ENCODE data around the gene C1QL1.

Gene C1QL1

GRCh38 chr17:44989552-44990138 lies 21.5 kb upstream of the C1QL1 start:
- DNase-seq (ENCODE audit: low read depth in 2 of 3, low spot score in 1 of 3) = no peak

GRCh38 chr17:44988044-44988942 lies 20.2 kb upstream of the C1QL1 start:
- no peak for DNase-seq (ENCODE audit: low read depth in 2 of 3, low spot score in 1 of 3)

GRCh38 chr17:44983563-44983962 lies 15.5 kb upstream of the C1QL1 start:
- no peak for DNase-seq (ENCODE audit: low read depth in 2 of 3, low spot score in 1 of 3)

GRCh38 chr17:44982113-44982702 lies 14.1 kb upstream of the C1QL1 start:
- no peak for DNase-seq (ENCODE audit: low read depth in 2 of 3, low spot score in 1 of 3)

- DNase-seq (ENCODE audit: low read depth in 2 of 3, low spot score in 1 of 3) = no peak
Observed at GRCh38 chr17:44981221-44981968, 13.3 kb upstream of the C1QL1 start.

GRCh38 chr17:44979426-44979995 lies 11.4 kb upstream of the C1QL1 start:
- no peak for DNase-seq (ENCODE audit: low read depth in 2 of 3, low spot score in 1 of 3)

GRCh38 chr17:44978807-44979206 lies 10.7 kb upstream of the C1QL1 start:
- no peak for DNase-seq (ENCODE audit: low read depth in 2 of 3, low spot score in 1 of 3)

GRCh38 chr17:44977814-44978550 lies 9.9 kb upstream of the C1QL1 start:
- DNase-seq (ENCODE audit: low read depth in 2 of 3, low spot score in 1 of 3) = no peak

GRCh38 chr17:44977065-44977464 lies 9.0 kb upstream of the C1QL1 start:
- DNase-seq (ENCODE audit: low read depth in 2 of 3, low spot score in 1 of 3) = no peak

GRCh38 chr17:44976206-44976605 lies 8.1 kb upstream of the C1QL1 start:
- no peak for DNase-seq (ENCODE audit: low read depth in 2 of 3, low spot score in 1 of 3)

GRCh38 chr17:44972953-44973352 lies 4.8 kb upstream of the C1QL1 start:
- no peak for DNase-seq (ENCODE audit: low read depth in 2 of 3, low spot score in 1 of 3)

GRCh38 chr17:44971776-44972483 lies 3.8 kb upstream of the C1QL1 start:
- peak; percentile 45 to 65 (median 56) for DNase-seq (ENCODE audit: low read depth in 2 of 3, low spot score in 1 of 3)

GRCh38 chr17:44970136-44970741 lies 2.1 kb upstream of the C1QL1 start:
- DNase-seq (ENCODE audit: low read depth in 2 of 3, low spot score in 1 of 3) = no peak

- no peak for DNase-seq (ENCODE audit: low read depth in 2 of 3, low spot score in 1 of 3)
Observed at GRCh38 chr17:44969144-44969780, 1.2 kb upstream of the C1QL1 start.

GRCh38 chr17:44967907-44968224 lies 237 bp downstream of the C1QL1 start:
- no peak for DNase-seq (ENCODE audit: low read depth in 2 of 3, low spot score in 1 of 3)

- DNase-seq (ENCODE audit: low read depth in 2 of 3, low spot score in 1 of 3) = no peak
Observed at GRCh38 chr17:44967026-44967906, 837 bp downstream of the C1QL1 start.

GRCh38 chr17:44966348-44967025 lies 1.6 kb downstream of the C1QL1 start:
- no peak for DNase-seq (ENCODE audit: low read depth in 2 of 3, low spot score in 1 of 3)
